Measurements from ENCODE around the gene SH3GL3.

DNA sequence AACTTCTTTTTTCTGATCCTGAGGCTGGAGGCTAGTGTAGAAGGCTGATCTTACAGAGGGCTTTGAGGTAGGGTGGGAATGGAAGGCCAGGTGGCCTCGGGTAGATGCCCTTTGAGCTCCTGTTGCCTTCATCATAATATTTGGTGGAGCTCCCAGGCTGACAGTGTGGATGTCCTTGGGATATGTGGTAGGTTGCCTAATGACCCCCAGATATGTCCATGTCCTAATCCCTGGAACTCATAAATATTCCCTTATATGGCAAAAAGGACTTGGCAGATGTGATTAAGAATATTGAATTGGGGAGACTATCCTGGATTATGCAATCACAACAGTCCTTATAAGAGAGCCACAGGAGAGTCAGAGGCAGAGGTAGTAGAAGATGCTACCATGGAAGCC lies 212.3 kb downstream of the SH3GL3 start:
- no peak for TF ChIP-seq ZNF274 (IDR thresholded peaks at IDR 0.05; ENCODE audit: low read depth, low read length)
- TF ChIP-seq YY1 (IDR thresholded peaks at IDR 0.05; ENCODE audit: insufficient read depth, insufficient read length), result no peak

Data from NT2/D1 (cell line).